ENCODE data around the gene SGK1.

Gene SGK1

GRCh38 chr6:134314006-134314821 lies 3.7 kb downstream of the SGK1 start:
- Histone ChIP-seq H3K9me3 (ENCODE audit: control extremely low read depth in 1 of 5, control insufficient read depth in 4 of 5, insufficient read depth in 2 of 5, low read depth in 1 of 5, low read length in 4 of 5) (peaks cover 0 to 3% (median 0%) of the 10 kb centered on the region in 5 experiments), H3K4me1 (ENCODE audit: control extremely low read depth in 1 of 4, control insufficient read depth in 4 of 4, insufficient read depth in 4 of 4, low read length in 3 of 4) (peaks cover 3 to 10% (median 7%) of the 10 kb centered on the region in 4 experiments), H3K36me3 (ENCODE audit: control insufficient read depth in 4 of 4, insufficient read depth in 4 of 4, low read length in 3 of 4) (no peaks in the 10 kb centered on the region), H3K27me3 (replicated peaks in 2 of 5; ENCODE audit: control insufficient read depth in 4 of 5, insufficient read depth in 5 of 5, low read length in 4 of 5) (peaks cover 2 to 43% (median 21%) of the 10 kb centered on the region in 5 experiments), H3K27ac (ENCODE audit: insufficient read depth in 1 of 2, low read depth in 1 of 2, low read length in 2 of 2, poor library complexity in 1 of 2, severe bottlenecking in 2 of 2) (no peak overlapping the region), H3K4me3 (ENCODE audit: control insufficient read depth in 1 of 7, extremely low read depth in 1 of 7, insufficient read depth in 4 of 7, low read depth in 2 of 7, low read length in 6 of 7) (no peak overlapping the region)
- WGBS (ENCODE audit: insufficient coverage): 100% methylated on average over 2 of the region's 4 CpGs
- no peak for DNase-seq
- CTCF ChIA-PET: no interaction called here
- POLR2A ChIA-PET: interaction anchor here (0.5 kb wide), 1 partner anchor 19 kb away, joined by 3 read pairs; no protein-coding TSS in a partner anchor

- peaks cover 0 to under 1% (median 0%) of the 10 kb centered on the region in 4 experiments for H3K4me1 ChIP-seq (ENCODE audit: control extremely low read depth in 1 of 4, control insufficient read depth in 4 of 4, insufficient read depth in 4 of 4, low read length in 3 of 4)
- CTCF ChIA-PET: no interaction called here
- peaks cover 0 to 24% (median 5%) of the 10 kb centered on the region in 5 experiments for H3K27me3 ChIP-seq (replicated peaks in 2 of 5; ENCODE audit: control insufficient read depth in 4 of 5, insufficient read depth in 5 of 5, low read length in 4 of 5)
- H3K27ac ChIP-seq (ENCODE audit: insufficient read depth in 1 of 2, low read depth in 1 of 2, low read length in 2 of 2, poor library complexity in 1 of 2, severe bottlenecking in 2 of 2): no peak overlapping the region
- no peak for DNase-seq
- no peak overlapping the region for H3K4me3 ChIP-seq (ENCODE audit: control insufficient read depth in 1 of 7, extremely low read depth in 1 of 7, insufficient read depth in 4 of 7, low read depth in 2 of 7, low read length in 6 of 7)
- POLR2A ChIA-PET: no interaction called here
- no peaks in the 10 kb centered on the region for H3K36me3 ChIP-seq (ENCODE audit: control insufficient read depth in 4 of 4, insufficient read depth in 4 of 4, low read length in 3 of 4)
- H3K9me3 ChIP-seq (ENCODE audit: control extremely low read depth in 1 of 5, control insufficient read depth in 4 of 5, insufficient read depth in 2 of 5, low read depth in 1 of 5, low read length in 4 of 5): no peaks in the 10 kb centered on the region
- 100% methylated on average over 2 of the region's 7 CpGs for WGBS (ENCODE audit: insufficient coverage)
Measured at GRCh38 chr6:134312038-134312660, 5.8 kb downstream of the SGK1 start.

- no peak for DNase-seq
- H3K4me3 ChIP-seq (ENCODE audit: control insufficient read depth in 1 of 7, extremely low read depth in 1 of 7, insufficient read depth in 4 of 7, low read depth in 2 of 7, low read length in 6 of 7): no peak overlapping the region
- H3K36me3 ChIP-seq (ENCODE audit: control insufficient read depth in 4 of 4, insufficient read depth in 4 of 4, low read length in 3 of 4): no peaks in the 10 kb centered on the region
- H3K4me1 ChIP-seq (ENCODE audit: control extremely low read depth in 1 of 4, control insufficient read depth in 4 of 4, insufficient read depth in 4 of 4, low read length in 3 of 4): no peaks in the 10 kb centered on the region
- WGBS (ENCODE audit: insufficient coverage): no CpG with 5 or more reads among the region's 2 CpGs
- POLR2A ChIA-PET: no interaction called here
- H3K9me3 ChIP-seq (ENCODE audit: control extremely low read depth in 1 of 5, control insufficient read depth in 4 of 5, insufficient read depth in 2 of 5, low read depth in 1 of 5, low read length in 4 of 5): no peaks in the 10 kb centered on the region
- CTCF ChIA-PET: interaction anchor here (1.6 kb wide), 1 partner anchor 53 kb away, joined by 3 read pairs; no protein-coding TSS in a partner anchor
- H3K27me3 ChIP-seq (replicated peaks in 2 of 5; ENCODE audit: control insufficient read depth in 4 of 5, insufficient read depth in 5 of 5, low read length in 4 of 5): peaks cover 0 to 11% (median 0%) of the 10 kb centered on the region in 5 experiments
- no peak overlapping the region for H3K27ac ChIP-seq (ENCODE audit: insufficient read depth in 1 of 2, low read depth in 1 of 2, low read length in 2 of 2, poor library complexity in 1 of 2, severe bottlenecking in 2 of 2)
Measured at GRCh38 chr6:134310817-134311216, 7.1 kb downstream of the SGK1 start.

- Histone ChIP-seq H3K36me3 (ENCODE audit: control insufficient read depth in 4 of 4, insufficient read depth in 4 of 4, low read length in 3 of 4) (no peaks in the 10 kb centered on the region), H3K4me3 (ENCODE audit: control insufficient read depth in 1 of 7, extremely low read depth in 1 of 7, insufficient read depth in 4 of 7, low read depth in 2 of 7, low read length in 6 of 7) (no peak overlapping the region), H3K9me3 (ENCODE audit: control extremely low read depth in 1 of 5, control insufficient read depth in 4 of 5, insufficient read depth in 2 of 5, low read depth in 1 of 5, low read length in 4 of 5) (no peaks in the 10 kb centered on the region), H3K27me3 (replicated peaks in 2 of 5; ENCODE audit: control insufficient read depth in 4 of 5, insufficient read depth in 5 of 5, low read length in 4 of 5) (peaks cover 0 to 10% (median 0%) of the 10 kb centered on the region in 5 experiments), H3K27ac (ENCODE audit: insufficient read depth in 1 of 2, low read depth in 1 of 2, low read length in 2 of 2, poor library complexity in 1 of 2, severe bottlenecking in 2 of 2) (no peak overlapping the region), H3K4me1 (ENCODE audit: control extremely low read depth in 1 of 4, control insufficient read depth in 4 of 4, insufficient read depth in 4 of 4, low read length in 3 of 4) (no peaks in the 10 kb centered on the region)
- DNase-seq: no peak
- CTCF ChIA-PET: interaction anchor here (1.6 kb wide), 1 partner anchor 53 kb away, joined by 3 read pairs; no protein-coding TSS in a partner anchor
- WGBS (ENCODE audit: insufficient coverage): 100% methylated on average over 4 of the region's 5 CpGs
- POLR2A ChIA-PET: no interaction called here
Measured at GRCh38 chr6:134309983-134310605, 7.8 kb downstream of the SGK1 start.

GRCh38 chr6:134309227-134309626 lies 8.7 kb downstream of the SGK1 start:
- POLR2A ChIA-PET: no interaction called here
- H3K9me3 ChIP-seq (ENCODE audit: control extremely low read depth in 1 of 5, control insufficient read depth in 4 of 5, insufficient read depth in 2 of 5, low read depth in 1 of 5, low read length in 4 of 5): no peaks in the 10 kb centered on the region
- H3K27ac ChIP-seq (ENCODE audit: insufficient read depth in 1 of 2, low read depth in 1 of 2, low read length in 2 of 2, poor library complexity in 1 of 2, severe bottlenecking in 2 of 2): no peak overlapping the region
- no CpG with 5 or more reads among the region's 3 CpGs for WGBS (ENCODE audit: insufficient coverage)
- peaks cover 0 to 10% (median 0%) of the 10 kb centered on the region in 5 experiments for H3K27me3 ChIP-seq (replicated peaks in 2 of 5; ENCODE audit: control insufficient read depth in 4 of 5, insufficient read depth in 5 of 5, low read length in 4 of 5)
- H3K4me1 ChIP-seq (ENCODE audit: control extremely low read depth in 1 of 4, control insufficient read depth in 4 of 4, insufficient read depth in 4 of 4, low read length in 3 of 4): no peaks in the 10 kb centered on the region
- H3K4me3 ChIP-seq (ENCODE audit: control insufficient read depth in 1 of 7, extremely low read depth in 1 of 7, insufficient read depth in 4 of 7, low read depth in 2 of 7, low read length in 6 of 7): no peak overlapping the region
- CTCF ChIA-PET: interaction anchor here (1.6 kb wide), 1 partner anchor 54 kb away, joined by 3 read pairs; no protein-coding TSS in a partner anchor
- no peaks in the 10 kb centered on the region for H3K36me3 ChIP-seq (ENCODE audit: control insufficient read depth in 4 of 4, insufficient read depth in 4 of 4, low read length in 3 of 4)
- DNase-seq: no peak

- ChIA-PET POLR2A (no interaction called here), CTCF (interaction anchor here (0.7 kb wide), 1 partner anchor 131 kb away, joined by 3 read pairs; no protein-coding TSS in a partner anchor)
- DNase-seq: no peak
- Histone ChIP-seq H3K4me1 (ENCODE audit: control extremely low read depth in 1 of 4, control insufficient read depth in 4 of 4, insufficient read depth in 4 of 4, low read length in 3 of 4) (no peaks in the 10 kb centered on the region), H3K4me3 (ENCODE audit: control insufficient read depth in 1 of 7, extremely low read depth in 1 of 7, insufficient read depth in 4 of 7, low read depth in 2 of 7, low read length in 6 of 7) (no peak overlapping the region), H3K9me3 (ENCODE audit: control extremely low read depth in 1 of 5, control insufficient read depth in 4 of 5, insufficient read depth in 2 of 5, low read depth in 1 of 5, low read length in 4 of 5) (no peaks in the 10 kb centered on the region), H3K36me3 (ENCODE audit: control insufficient read depth in 4 of 4, insufficient read depth in 4 of 4, low read length in 3 of 4) (no peaks in the 10 kb centered on the region), H3K27ac (ENCODE audit: insufficient read depth in 1 of 2, low read depth in 1 of 2, low read length in 2 of 2, poor library complexity in 1 of 2, severe bottlenecking in 2 of 2) (no peak overlapping the region), H3K27me3 (replicated peaks in 2 of 5; ENCODE audit: control insufficient read depth in 4 of 5, insufficient read depth in 5 of 5, low read length in 4 of 5) (peaks cover 0 to 10% (median 0%) of the 10 kb centered on the region in 5 experiments)
- 82% methylated on average over 4 of the region's 9 CpGs for WGBS (ENCODE audit: insufficient coverage)
Measured at GRCh38 chr6:134308800-134309199, 9.1 kb downstream of the SGK1 start.

All from common myeloid progenitor, CD34-positive (primary cell).